Smooth muscle cell (in vitro differentiated cells): ENCODE measurements around the gene IFI27. TPM values are rescaled to one million over a fixed set of nuclear protein-coding genes. Genes with fewer than 3 reads are reported as not detected.

Experiments
- DNase-seq: peaks from one replicate; lab custom pipeline; 2025; ENCODE audit not compliant: unreplicated experiment; lab: John Stamatoyannopoulos, UW
- H2AFZ ChIP-seq: fragments of 200-600 bp; sonication (generic); 2 replicates; pipeline ENCODE4 v1.6.0; 2016; ENCODE audit warnings: antibody characterized with exemption, low read depth, mild to moderate bottlenecking
- H3F3A ChIP-seq: fragments of 200-600 bp; sonication (generic); 2 replicates; pipeline ENCODE4 v1.6.0; 2017; ENCODE audit warnings: antibody characterized with exemption, low read depth
- H3K27ac ChIP-seq: fragments of 200-600 bp; sonication (generic); 2 replicates; pipeline ENCODE4 v1.5.1; 2016; ENCODE audit warnings: low read depth, mild to moderate bottlenecking
- H3K27me3 ChIP-seq: fragments of 200-600 bp; sonication (generic); 2 replicates; pipeline ENCODE4 v1.6.1; 2016; ENCODE audit warnings: low read depth, mild to moderate bottlenecking
- H3K36me3 ChIP-seq: fragments of 200-600 bp; sonication (generic); 2 replicates; pipeline ENCODE4 v1.5.1; 2016; ENCODE audit warnings: low read depth
- H3K4me1 ChIP-seq: fragments of 200-600 bp; sonication (generic); 2 replicates; pipeline ENCODE4 v1.5.1; 2016; ENCODE audit warnings: low read depth
- H3K4me2 ChIP-seq: fragments of 200-600 bp; sonication (generic); 2 replicates; pipeline ENCODE4 v1.6.0; 2016; ENCODE audit warnings: mild to moderate bottlenecking
- H3K4me3 ChIP-seq: fragments of 200-600 bp; sonication (generic); 2 replicates; pipeline ENCODE4 v1.5.1; 2016; ENCODE audit warnings: mild to moderate bottlenecking
- H3K79me2 ChIP-seq: fragments of 200-600 bp; sonication (generic); 2 replicates; pipeline ENCODE4 v1.6.0; 2016; ENCODE audit warnings: low read depth, mild to moderate bottlenecking
- H3K9ac ChIP-seq: fragments of 200-600 bp; sonication (generic); 2 replicates; pipeline ENCODE4 v1.6.0; 2016; ENCODE audit warnings: low read depth
- H3K9me3 ChIP-seq: fragments of 200-600 bp; sonication (generic); replicated peaks from 2 replicates; pipeline ENCODE4 v1.5.1; 2016; ENCODE audit warnings: low read depth
- H4K20me1 ChIP-seq: fragments of 200-600 bp; sonication (generic); 2 replicates; pipeline ENCODE4 v1.6.0; 2016; ENCODE audit warnings: low read depth
- WGBS: methylation state at CpG from one replicate; pipeline ENCODE4 v1.1.7; 2016; ENCODE audit warnings: low lambda C conversion rate; 5-methylcytosine and 5-hydroxymethylcytosine counted together
- polyA plus RNA-seq: library from polyadenylated mRNA; unstranded; fragments of >200 nt; fragmentation: Nextera tagmentation; extraction: Ambion mirVana; gene quantifications from 2 replicates; pipeline ENCODE4 v1.2.1, GENCODE V29; 2016
- total RNA-seq: library from RNA; depleted of rRNA; stranded (reverse); fragments of >200 nt; gene quantifications from 2 replicates; pipeline ENCODE4 v1.2.3, GENCODE V29; 2014
- TF ChIP-seq, protein P1 (sequence below): fragments of 200-600 bp; sonication (generic); IDR thresholded peaks from 2 replicates; pipeline ENCODE4 v1.5.1; 2017; ENCODE audit warnings: borderline replicate concordance, mild to moderate bottlenecking, antibody characterized with exemption; ENCODE audit not compliant: insufficient read depth, poor library complexity, severe bottlenecking

Gene IFI27
- total and polyA plus RNA-seq, 2 experiments from 2014 or later = 0.40 to 3.1 TPM

DNA sequence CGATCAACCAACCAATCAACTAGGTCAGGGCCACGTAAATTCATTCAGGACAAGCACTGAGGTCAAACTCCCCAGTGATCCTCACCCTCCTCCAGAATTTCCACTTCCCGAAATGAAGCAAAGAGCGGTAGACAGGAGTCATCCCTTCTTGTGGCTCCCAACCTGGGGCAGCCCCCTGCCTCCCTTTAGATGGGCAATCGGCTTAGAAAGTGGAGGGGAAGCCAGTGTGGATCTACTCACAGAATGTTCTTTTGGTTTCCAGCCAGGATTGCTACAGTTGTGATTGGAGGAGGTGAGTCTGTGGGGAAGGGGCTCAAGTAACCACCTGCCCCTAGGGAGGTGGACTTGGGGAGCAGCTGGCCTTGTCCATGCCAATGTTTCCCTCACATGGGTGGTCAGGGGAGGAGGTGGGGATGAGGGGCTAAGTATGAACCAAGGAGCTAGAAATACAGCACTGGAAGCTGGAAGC is 4.1 kb downstream of the IFI27 start:
- no peak overlapping the region for H3K4me2 ChIP-seq
- no peak overlapping the region for H2AFZ ChIP-seq
- H3K4me1 ChIP-seq = no peaks in the 10 kb centered on the region
- H4K20me1 ChIP-seq = no peaks in the 10 kb centered on the region
- H3K9me3 ChIP-seq = no peaks in the 10 kb centered on the region
- no peak overlapping the region for H3K27ac ChIP-seq
- DNase-seq = no peak
- TF ChIP-seq, protein P1, sequence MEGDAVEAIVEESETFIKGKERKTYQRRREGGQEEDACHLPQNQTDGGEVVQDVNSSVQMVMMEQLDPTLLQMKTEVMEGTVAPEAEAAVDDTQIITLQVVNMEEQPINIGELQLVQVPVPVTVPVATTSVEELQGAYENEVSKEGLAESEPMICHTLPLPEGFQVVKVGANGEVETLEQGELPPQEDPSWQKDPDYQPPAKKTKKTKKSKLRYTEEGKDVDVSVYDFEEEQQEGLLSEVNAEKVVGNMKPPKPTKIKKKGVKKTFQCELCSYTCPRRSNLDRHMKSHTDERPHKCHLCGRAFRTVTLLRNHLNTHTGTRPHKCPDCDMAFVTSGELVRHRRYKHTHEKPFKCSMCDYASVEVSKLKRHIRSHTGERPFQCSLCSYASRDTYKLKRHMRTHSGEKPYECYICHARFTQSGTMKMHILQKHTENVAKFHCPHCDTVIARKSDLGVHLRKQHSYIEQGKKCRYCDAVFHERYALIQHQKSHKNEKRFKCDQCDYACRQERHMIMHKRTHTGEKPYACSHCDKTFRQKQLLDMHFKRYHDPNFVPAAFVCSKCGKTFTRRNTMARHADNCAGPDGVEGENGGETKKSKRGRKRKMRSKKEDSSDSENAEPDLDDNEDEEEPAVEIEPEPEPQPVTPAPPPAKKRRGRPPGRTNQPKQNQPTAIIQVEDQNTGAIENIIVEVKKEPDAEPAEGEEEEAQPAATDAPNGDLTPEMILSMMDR = no peak
- H3K4me3 ChIP-seq = no peak overlapping the region
- H3K27me3 ChIP-seq = no peaks in the 10 kb centered on the region
- no peak overlapping the region for H3K9ac ChIP-seq
- WGBS = 89% methylated on average over 5 of the region's 5 CpGs
- no peaks in the 10 kb centered on the region for H3F3A ChIP-seq
- H3K79me2 ChIP-seq = no peaks in the 10 kb centered on the region
- H3K36me3 ChIP-seq = no peaks in the 10 kb centered on the region

DNA sequence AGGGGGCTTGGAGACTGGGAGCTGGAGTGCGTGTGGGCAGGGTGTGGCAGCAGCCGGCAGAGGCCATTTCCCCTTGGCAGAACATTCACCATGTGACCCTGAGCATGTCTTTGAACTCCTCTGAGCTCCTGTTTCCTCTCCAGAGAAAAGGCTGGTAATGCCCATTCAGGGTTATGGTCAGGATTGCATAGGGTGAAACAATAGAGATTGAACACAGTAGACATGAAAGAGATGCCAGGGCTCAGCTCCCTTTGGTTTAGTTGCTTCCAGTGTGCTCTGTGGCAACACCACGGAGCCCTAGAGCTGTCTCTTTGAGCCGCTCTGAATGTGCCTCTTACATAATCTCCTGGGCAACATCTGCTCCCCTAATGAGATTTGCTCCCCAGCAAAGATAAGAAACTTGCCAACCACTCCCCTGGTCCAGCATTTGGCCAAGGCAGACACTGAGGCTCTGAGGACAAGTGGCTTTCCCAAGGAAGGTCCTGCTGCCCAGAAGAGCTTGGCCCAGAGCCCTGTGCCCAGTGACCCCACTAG is 4.6 kb downstream of the IFI27 start:
- Histone ChIP-seq H3K27me3 (no peaks in the 10 kb centered on the region), H2AFZ (no peak overlapping the region), H4K20me1 (no peaks in the 10 kb centered on the region), H3K4me1 (no peaks in the 10 kb centered on the region), H3K79me2 (no peaks in the 10 kb centered on the region), H3K9ac (no peak overlapping the region), H3K4me2 (no peak overlapping the region), H3K27ac (no peak overlapping the region), H3F3A (no peaks in the 10 kb centered on the region), H3K9me3 (no peaks in the 10 kb centered on the region), H3K4me3 (no peak overlapping the region), H3K36me3 (no peaks in the 10 kb centered on the region)
- no peak for DNase-seq
- TF ChIP-seq, protein P1 = no peak
- 66% methylated on average over 4 of the region's 4 CpGs for WGBS

DNA sequence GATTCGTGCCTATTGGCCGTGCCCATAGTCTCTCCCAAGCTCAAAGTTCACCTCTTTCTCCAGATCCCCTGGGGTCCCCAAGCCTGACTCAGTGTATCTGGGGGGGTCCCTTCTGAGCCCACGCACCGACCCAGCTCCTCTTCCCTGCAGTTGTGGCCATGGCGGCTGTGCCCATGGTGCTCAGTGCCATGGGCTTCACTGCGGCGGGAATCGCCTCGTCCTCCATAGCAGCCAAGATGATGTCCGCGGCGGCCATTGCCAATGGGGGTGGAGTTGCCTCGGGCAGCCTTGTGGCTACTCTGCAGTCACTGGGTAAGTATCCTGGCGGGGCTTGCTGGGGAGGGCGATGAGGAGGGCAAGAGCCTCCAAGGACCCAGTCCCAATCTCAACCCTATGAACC is 5.1 kb downstream of the IFI27 start:
- H3K4me3 ChIP-seq = no peak overlapping the region
- H2AFZ ChIP-seq = no peak overlapping the region
- no peaks in the 10 kb centered on the region for H4K20me1 ChIP-seq
- H3K27me3 ChIP-seq = no peaks in the 10 kb centered on the region
- H3K4me2 ChIP-seq = no peak overlapping the region
- no peaks in the 10 kb centered on the region for H3F3A ChIP-seq
- H3K4me1 ChIP-seq = no peaks in the 10 kb centered on the region
- no peaks in the 10 kb centered on the region for H3K9me3 ChIP-seq
- no peak overlapping the region for H3K27ac ChIP-seq
- DNase-seq = no peak
- TF ChIP-seq, protein P1 = no peak
- no peaks in the 10 kb centered on the region for H3K79me2 ChIP-seq
- no peaks in the 10 kb centered on the region for H3K36me3 ChIP-seq
- H3K9ac ChIP-seq = no peak overlapping the region
- WGBS = 95% methylated on average over 15 of the region's 15 CpGs

DNA sequence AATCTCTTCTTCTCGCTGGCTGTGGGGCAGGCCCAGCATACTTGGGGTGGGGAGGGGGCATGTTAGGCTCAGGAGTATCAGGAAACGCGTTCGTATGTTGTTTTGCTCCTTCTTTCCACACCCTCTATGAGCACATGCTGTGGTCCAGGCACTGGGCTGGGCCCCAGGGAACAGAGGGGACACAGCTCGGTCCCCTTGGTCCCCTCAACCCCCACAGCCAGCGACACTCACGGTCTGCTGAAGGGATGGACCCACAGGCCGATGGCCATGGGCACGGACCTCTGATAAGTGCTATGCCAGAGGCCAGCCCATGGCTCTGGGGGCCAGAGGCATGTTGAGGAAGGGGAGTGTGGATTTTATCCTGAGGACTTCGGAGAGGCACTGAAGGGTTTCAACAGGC is 6.2 kb downstream of the IFI27 start:
- no peaks in the 10 kb centered on the region for H3K9me3 ChIP-seq
- no peak overlapping the region for H3K4me3 ChIP-seq
- no peak overlapping the region for H3K9ac ChIP-seq
- 91% methylated on average over 10 of the region's 10 CpGs for WGBS
- TF ChIP-seq, protein P1 = no peak
- H3K4me2 ChIP-seq = no peak overlapping the region
- H3K27me3 ChIP-seq = no peaks in the 10 kb centered on the region
- DNase-seq = no peak
- no peak overlapping the region for H3K27ac ChIP-seq
- H3K79me2 ChIP-seq = no peaks in the 10 kb centered on the region
- H3K4me1 ChIP-seq = no peaks in the 10 kb centered on the region
- H3K36me3 ChIP-seq = no peaks in the 10 kb centered on the region
- no peaks in the 10 kb centered on the region for H3F3A ChIP-seq
- H2AFZ ChIP-seq = no peak overlapping the region
- H4K20me1 ChIP-seq = no peaks in the 10 kb centered on the region
